Measurements from ENCODE around the gene GASK1A. TPM values are rescaled to one million over a fixed set of nuclear protein-coding genes. Genes with fewer than 3 reads are reported as not detected.
A peak's percentile ranks its signal among the peaks of the same experiment; 100 is the strongest.

Gene GASK1A
- polyA plus RNA-seq, 1 experiment: 0.78 TPM

GRCh38 chr3:42999212-42999611, 20.1 kb downstream of the GASK1A start:
- CTCF ChIA-PET: no interaction called here
- Histone ChIP-seq H3K4me3 (ENCODE audit: low read depth, low read length) (no peak overlapping the region), H3K36me3 (ENCODE audit: control insufficient read depth, insufficient read depth, low read length) (no peaks in the 10 kb centered on the region), H3K27me3 (ENCODE audit: control insufficient read depth, insufficient read depth, low read length) (no peaks in the 10 kb centered on the region; the same call in 1 of the 2 replicates)
- POLR2A ChIA-PET: no interaction called here
- TF ChIP-seq CTCF (IDR thresholded peaks at IDR 0.05; ENCODE audit: insufficient read depth, low read depth, low read length): no peak
- no peak for DNase-seq (ENCODE audit: low read depth)

DNA sequence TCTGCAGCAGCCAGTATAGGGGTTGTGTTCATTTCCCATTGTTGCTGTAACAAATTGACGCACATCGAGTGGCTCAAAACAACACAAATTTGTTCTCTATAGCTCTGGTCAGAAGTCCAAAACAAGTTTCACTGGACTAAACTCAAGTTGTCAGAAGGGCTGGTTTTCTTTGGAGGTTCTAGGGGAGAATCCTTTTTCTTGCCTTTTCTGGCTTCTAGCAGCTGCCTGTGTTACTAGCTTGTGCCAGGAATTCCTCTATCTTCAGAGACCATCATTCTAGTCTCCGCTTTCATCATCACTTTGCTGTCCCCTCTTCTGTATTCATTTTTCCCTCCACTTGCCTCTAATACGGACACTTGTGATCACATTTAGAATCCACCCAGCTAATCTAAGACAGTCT, 20.5 kb downstream of the GASK1A start:
- CTCF ChIA-PET: no interaction called here
- H3K27me3 ChIP-seq (ENCODE audit: control insufficient read depth, insufficient read depth, low read length): no peaks in the 10 kb centered on the region; the same call in 1 of the 2 replicates
- POLR2A ChIA-PET: no interaction called here
- no peak for DNase-seq (ENCODE audit: low read depth)
- H3K36me3 ChIP-seq (ENCODE audit: control insufficient read depth, insufficient read depth, low read length): no peaks in the 10 kb centered on the region
- TF ChIP-seq CTCF (IDR thresholded peaks at IDR 0.05; ENCODE audit: insufficient read depth, low read depth, low read length): no peak
- no peak overlapping the region for H3K4me3 ChIP-seq (ENCODE audit: low read depth, low read length)

- CTCF ChIA-PET: no interaction called here
- TF ChIP-seq CTCF (IDR thresholded peaks at IDR 0.05; ENCODE audit: insufficient read depth, low read depth, low read length): no peak
- no peaks in the 10 kb centered on the region for H3K36me3 ChIP-seq (ENCODE audit: control insufficient read depth, insufficient read depth, low read length)
- DNase-seq (ENCODE audit: low read depth): no peak
- POLR2A ChIA-PET: no interaction called here
- H3K4me3 ChIP-seq (ENCODE audit: low read depth, low read length): no peak overlapping the region
- H3K27me3 ChIP-seq (ENCODE audit: control insufficient read depth, insufficient read depth, low read length): no peaks in the 10 kb centered on the region; the same call in 1 of the 2 replicates
Observed at GRCh38 chr3:43000387-43000786, 21.3 kb downstream of the GASK1A start.

DNA sequence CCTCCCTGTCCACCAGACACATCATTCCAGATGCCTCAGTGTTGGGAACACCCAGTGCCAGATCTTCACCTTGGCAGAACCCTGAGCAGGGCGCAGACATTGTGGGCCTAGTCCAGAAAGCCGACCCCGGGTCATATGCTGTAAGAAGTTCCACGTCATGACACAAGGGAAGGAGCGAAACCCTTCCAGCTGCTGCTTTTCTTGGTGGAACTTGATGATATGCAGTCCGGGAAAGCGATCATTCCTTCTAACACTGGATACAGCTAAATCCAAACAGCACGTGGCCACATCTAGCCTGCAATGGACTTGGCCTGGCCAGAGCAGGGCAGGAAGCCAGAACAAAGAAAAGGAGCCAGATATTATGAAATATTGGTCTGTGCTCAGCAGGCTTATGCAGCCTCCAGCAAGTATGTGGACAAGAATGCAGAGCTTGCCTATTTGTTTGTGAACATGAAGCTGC, 22.0 kb downstream of the GASK1A start:
- CTCF ChIA-PET: interaction anchor here (0.6 kb wide), 1 partner anchor 99 kb away, joined by 3 read pairs; no protein-coding TSS in a partner anchor
- TF ChIP-seq CTCF (IDR thresholded peaks at IDR 0.05; ENCODE audit: insufficient read depth, low read depth, low read length): no peak
- POLR2A ChIA-PET: no interaction called here
- DNase-seq (ENCODE audit: low read depth): peak; percentile 78
- Histone ChIP-seq H3K36me3 (ENCODE audit: control insufficient read depth, insufficient read depth, low read length) (no peaks in the 10 kb centered on the region), H3K4me3 (ENCODE audit: low read depth, low read length) (no peak overlapping the region), H3K27me3 (ENCODE audit: control insufficient read depth, insufficient read depth, low read length) (no peaks in the 10 kb centered on the region; the same call in 1 of the 2 replicates)

DNA sequence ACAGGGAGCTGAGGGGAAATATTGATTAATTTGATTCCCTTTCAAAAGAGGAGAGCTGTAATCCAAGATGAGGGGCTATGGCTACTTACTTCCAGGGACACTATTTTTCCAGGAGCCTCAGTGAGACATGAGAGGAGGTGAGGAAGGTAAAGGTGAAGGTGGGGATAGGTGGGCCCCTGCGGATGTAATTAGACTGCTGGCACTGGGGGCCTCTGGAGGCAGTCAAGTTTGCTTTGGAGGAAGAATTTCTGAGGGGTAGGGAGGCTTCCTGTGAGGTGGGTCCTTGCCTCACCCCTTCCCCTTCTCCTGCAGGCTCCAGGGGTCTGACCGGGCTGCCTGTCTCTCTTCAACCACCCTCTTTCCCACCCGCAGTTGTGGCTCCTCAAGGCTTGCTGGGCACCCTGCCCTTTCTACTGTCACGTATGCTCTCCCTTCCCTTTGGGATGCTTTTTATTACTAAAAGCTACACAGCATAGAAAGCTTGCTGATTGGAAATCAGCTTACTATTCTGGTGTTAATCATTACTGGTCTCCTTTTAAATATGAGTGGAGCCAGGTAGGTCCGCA, 22.5 kb downstream of the GASK1A start:
- DNase-seq (ENCODE audit: low read depth): no peak
- no peak for TF ChIP-seq CTCF (IDR thresholded peaks at IDR 0.05; ENCODE audit: insufficient read depth, low read depth, low read length)
- CTCF ChIA-PET: interaction anchor here (0.7 to 1.2 kb wide), 2 partner anchors 34 to 170 kb away, joined by 3 read pairs; no protein-coding TSS in a partner anchor
- Histone ChIP-seq H3K4me3 (ENCODE audit: low read depth, low read length) (no peak overlapping the region), H3K27me3 (ENCODE audit: control insufficient read depth, insufficient read depth, low read length) (no peaks in the 10 kb centered on the region; the same call in 1 of the 2 replicates), H3K36me3 (ENCODE audit: control insufficient read depth, insufficient read depth, low read length) (no peaks in the 10 kb centered on the region)
- POLR2A ChIA-PET: no interaction called here
